ENCODE measurements around the gene MYL10. TPM values are rescaled to one million over a fixed set of nuclear protein-coding genes. Genes with fewer than 3 reads are reported as not detected.
"Not testable (repeated sequence)": the region's sequence is repeated elsewhere in the genome, so short reads cannot be mapped to it uniquely, and the experiment has no call there.

Gene MYL10
- total RNA-seq, 2 experiments from 2014 or later, result not detected

DNA sequence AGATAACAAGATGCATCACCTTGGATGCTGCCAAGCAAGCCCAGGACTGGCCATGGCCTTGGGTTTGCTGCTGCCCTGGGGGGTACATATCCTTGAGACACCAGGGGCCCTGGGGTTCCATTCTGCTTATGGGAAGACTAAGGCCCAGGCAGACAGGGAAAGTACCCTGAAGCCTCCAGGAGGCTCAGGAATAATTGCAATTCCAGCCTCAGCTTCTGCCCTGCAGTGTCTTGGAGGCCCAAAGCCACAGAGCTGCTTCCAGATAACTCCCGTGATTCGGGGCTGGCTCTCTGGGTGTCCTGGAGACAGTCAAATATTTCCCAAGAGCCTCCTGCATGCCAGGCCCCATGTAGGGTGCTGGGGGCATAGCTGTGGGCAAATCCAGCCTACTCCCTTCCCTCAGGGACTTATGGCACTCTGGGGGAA lies 22.6 kb downstream of the MYL10 start:
- no peaks in the 10 kb centered on the region for H3K36me3 ChIP-seq (ENCODE audit: insufficient read depth, low read length)
- H3K27ac ChIP-seq (ENCODE audit: low read depth, low read length, poor library complexity, severe bottlenecking), result no peak overlapping the region
- no peak for TF ChIP-seq EZH2phosphoT487 (IDR thresholded peaks at IDR 0.05; ENCODE audit: borderline replicate concordance, low read depth, low read length)
- TF ChIP-seq, protein P1, sequence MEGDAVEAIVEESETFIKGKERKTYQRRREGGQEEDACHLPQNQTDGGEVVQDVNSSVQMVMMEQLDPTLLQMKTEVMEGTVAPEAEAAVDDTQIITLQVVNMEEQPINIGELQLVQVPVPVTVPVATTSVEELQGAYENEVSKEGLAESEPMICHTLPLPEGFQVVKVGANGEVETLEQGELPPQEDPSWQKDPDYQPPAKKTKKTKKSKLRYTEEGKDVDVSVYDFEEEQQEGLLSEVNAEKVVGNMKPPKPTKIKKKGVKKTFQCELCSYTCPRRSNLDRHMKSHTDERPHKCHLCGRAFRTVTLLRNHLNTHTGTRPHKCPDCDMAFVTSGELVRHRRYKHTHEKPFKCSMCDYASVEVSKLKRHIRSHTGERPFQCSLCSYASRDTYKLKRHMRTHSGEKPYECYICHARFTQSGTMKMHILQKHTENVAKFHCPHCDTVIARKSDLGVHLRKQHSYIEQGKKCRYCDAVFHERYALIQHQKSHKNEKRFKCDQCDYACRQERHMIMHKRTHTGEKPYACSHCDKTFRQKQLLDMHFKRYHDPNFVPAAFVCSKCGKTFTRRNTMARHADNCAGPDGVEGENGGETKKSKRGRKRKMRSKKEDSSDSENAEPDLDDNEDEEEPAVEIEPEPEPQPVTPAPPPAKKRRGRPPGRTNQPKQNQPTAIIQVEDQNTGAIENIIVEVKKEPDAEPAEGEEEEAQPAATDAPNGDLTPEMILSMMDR (conservative IDR thresholded peaks at IDR 0.05; ENCODE audit: low read length), result no peak
- H2AFZ ChIP-seq (ENCODE audit: low read length), result no peak overlapping the region
- no peaks in the 10 kb centered on the region for H3K9me3 ChIP-seq (ENCODE audit: low read length)
- CTCF ChIA-PET (ENCODE audit: unreplicated experiment), result no interaction called here
- peaks cover 10% of the 10 kb centered on the region for H3K4me1 ChIP-seq (ENCODE audit: insufficient read depth, low read length, poor library complexity, severe bottlenecking)
- no peaks in the 10 kb centered on the region for H4K20me1 ChIP-seq (ENCODE audit: insufficient read depth, low read length)
- no peak overlapping the region for H3K4me2 ChIP-seq (ENCODE audit: low read length)
- POLR2A ChIA-PET, result no interaction called here
- BruUV-seq (replicated peaks), result no TSS peak
- H3K9me2 ChIP-seq (ENCODE audit: insufficient read depth, low read length), result no peaks in the 10 kb centered on the region
- no peaks in the 10 kb centered on the region for H3K79me2 ChIP-seq (ENCODE audit: insufficient read depth, low read depth, low read length)
- DNase-seq (ENCODE audit: low spot score), result no peak
- no peak overlapping the region for H3K4me3 ChIP-seq (ENCODE audit: low read depth, low read length, poor library complexity, severe bottlenecking)
- intact Hi-C loops (cut with micrococcal nuclease; ENCODE audit: unreplicated experiment), result no loop called here

DNA sequence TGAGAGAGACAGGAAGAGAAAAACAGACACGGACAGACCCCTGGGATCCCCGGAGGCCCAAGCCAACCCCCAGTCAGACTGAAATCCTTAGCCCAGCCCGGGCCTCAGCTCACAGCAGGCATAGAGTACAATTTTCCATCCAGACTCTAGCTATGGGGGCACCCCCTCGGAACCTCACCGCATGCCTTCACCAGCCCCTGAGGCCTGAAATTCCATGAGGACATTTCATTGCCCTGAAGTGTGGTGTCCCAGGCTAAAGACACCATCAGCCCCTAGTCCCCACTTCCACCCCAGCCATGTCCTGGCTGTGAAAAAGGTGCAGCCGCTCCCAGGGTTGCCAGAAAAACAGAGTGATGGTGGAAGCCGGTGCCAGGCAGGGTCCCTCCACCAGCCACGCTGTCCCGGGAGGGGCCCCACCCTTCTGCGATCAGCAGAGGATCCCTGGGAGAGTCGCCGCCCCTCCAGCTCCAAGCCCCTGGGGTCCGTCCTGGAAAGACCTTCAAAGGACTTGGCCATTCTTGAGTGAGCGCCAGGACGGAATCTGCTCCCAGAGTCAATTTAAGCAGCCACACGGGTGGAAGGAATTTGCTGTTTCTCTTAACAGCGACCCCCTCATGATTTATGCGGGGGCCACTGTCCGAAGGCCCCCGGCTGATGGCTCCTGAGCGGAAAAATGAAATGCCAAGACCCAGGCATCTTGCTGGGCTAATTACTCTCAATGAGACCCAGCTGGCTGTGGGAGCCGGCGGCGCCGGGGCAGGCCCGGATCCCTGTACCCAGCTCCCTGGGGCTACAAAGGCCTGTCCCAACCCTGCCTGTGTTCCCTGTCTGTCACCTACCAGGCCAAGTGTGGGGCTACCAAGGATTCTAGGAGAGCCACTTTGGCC lies 23.2 kb downstream of the MYL10 start:
- no peak for DNase-seq (ENCODE audit: low spot score)
- Histone ChIP-seq H3K4me1 (ENCODE audit: insufficient read depth, low read length, poor library complexity, severe bottlenecking) (peaks cover 10% of the 10 kb centered on the region), H3K9me2 (ENCODE audit: insufficient read depth, low read length) (no peaks in the 10 kb centered on the region), H4K20me1 (ENCODE audit: insufficient read depth, low read length) (no peaks in the 10 kb centered on the region), H3K4me3 (ENCODE audit: low read depth, low read length, poor library complexity, severe bottlenecking) (no peak overlapping the region), H3K9me3 (ENCODE audit: low read length) (no peaks in the 10 kb centered on the region), H2AFZ (ENCODE audit: low read length) (no peak overlapping the region), H3K36me3 (ENCODE audit: insufficient read depth, low read length) (no peaks in the 10 kb centered on the region), H3K79me2 (ENCODE audit: insufficient read depth, low read depth, low read length) (no peaks in the 10 kb centered on the region), H3K4me2 (ENCODE audit: low read length) (no peak overlapping the region), H3K27ac (ENCODE audit: low read depth, low read length, poor library complexity, severe bottlenecking) (no peak overlapping the region)
- BruUV-seq (replicated peaks), result no TSS peak
- ChIA-PET CTCF (ENCODE audit: unreplicated experiment) (no interaction called here), POLR2A (interaction anchor here (0.6 kb wide), 1 partner anchor 18 kb away, joined by 4 read pairs; no protein-coding TSS in a partner anchor)
- intact Hi-C loops (cut with micrococcal nuclease; ENCODE audit: unreplicated experiment), result no loop called here
- TF ChIP-seq, protein P1 (conservative IDR thresholded peaks at IDR 0.05; ENCODE audit: low read length), result no peak
- TF ChIP-seq EZH2phosphoT487 (IDR thresholded peaks at IDR 0.05; ENCODE audit: borderline replicate concordance, low read depth, low read length), result no peak

DNA sequence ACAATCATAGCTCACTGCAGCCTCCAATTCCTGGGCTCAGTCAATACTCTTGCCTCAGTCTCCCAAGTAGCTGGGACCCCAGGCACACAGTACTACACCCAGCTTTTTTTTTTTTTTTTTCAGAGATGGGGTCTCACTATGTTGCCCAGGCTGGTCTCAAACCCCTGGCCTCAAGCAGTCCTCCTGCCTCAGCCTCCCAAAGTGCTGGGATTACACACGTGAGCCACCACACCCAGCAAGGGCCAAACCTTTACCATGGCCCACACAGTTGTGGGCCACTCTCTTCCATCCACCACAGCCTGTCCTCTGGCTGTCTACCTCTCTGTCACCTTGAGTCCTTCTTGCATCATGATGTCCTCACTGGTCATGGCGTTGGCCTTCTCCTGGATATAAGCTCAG lies 24.2 kb downstream of the MYL10 start:
- CTCF ChIA-PET (ENCODE audit: unreplicated experiment), result interaction anchor here (0.7 kb wide), 1 partner anchor 289 kb away, joined by 3 read pairs; no protein-coding TSS in a partner anchor
- intact Hi-C loops (cut with micrococcal nuclease; ENCODE audit: unreplicated experiment), result loop anchor here (5.0 kb wide), 1 partner anchor 252 kb away; no protein-coding TSS in a partner anchor

More for the DNA sequence above, 24.2 kb downstream of the MYL10 start:
- not testable (repeated sequence) for H3K36me3 ChIP-seq (ENCODE audit: insufficient read depth, low read length); H2AFZ ChIP-seq (ENCODE audit: low read length); H3K4me2 ChIP-seq (ENCODE audit: low read length); H4K20me1 ChIP-seq (ENCODE audit: insufficient read depth, low read length); H3K4me1 ChIP-seq (ENCODE audit: insufficient read depth, low read length, poor library complexity, severe bottlenecking); BruUV-seq (replicated peaks); H3K79me2 ChIP-seq (ENCODE audit: insufficient read depth, low read depth, low read length); H3K9me3 ChIP-seq (ENCODE audit: low read length); DNase-seq (ENCODE audit: low spot score); H3K27ac ChIP-seq (ENCODE audit: low read depth, low read length, poor library complexity, severe bottlenecking); H3K9me2 ChIP-seq (ENCODE audit: insufficient read depth, low read length); H3K4me3 ChIP-seq (ENCODE audit: low read depth, low read length, poor library complexity, severe bottlenecking)
- POLR2A ChIA-PET, result interaction anchor here (0.6 kb wide), 3 partner anchors 19 to 653 kb away, joined by 4 to 7 read pairs (median 4); no protein-coding TSS in a partner anchor
